Liver (tissue), 3 donors: Measurements from ENCODE around the gene SVEP1.

Experiments used
- CTCF ChIP-seq: fragments of 150-350 bp; IDR thresholded peaks from 2 replicates; pipeline ENCODE4 v1.5.1; 2017; ENCODE audit warnings: improper control_type of control experiment, low read depth, low read length; ENCODE audit not compliant: missing input control
- EGR1 ChIP-seq, 2 donors: IDR thresholded peaks; 2 replicates each; pipeline ENCODE4 v1.6.1; 2016 to 2018; ENCODE audit warnings: antibody characterized with exemption in 2 of 2, low read depth in 2 of 2
- FOXA1 ChIP-seq: IDR thresholded peaks from 2 replicates; pipeline ENCODE4 v1.6.1; 2016; ENCODE audit warnings: antibody characterized with exemption
- GABPA ChIP-seq, 2 donors: IDR thresholded peaks in 1 of 2; conservative IDR thresholded peaks in 1 of 2; 2 replicates each; pipeline ENCODE4 v1.6.1; 2016; ENCODE audit warnings: antibody characterized with exemption in 2 of 2, mild to moderate bottlenecking in 1 of 2, moderate library complexity in 1 of 2
- RAD21 ChIP-seq, 2 donors: IDR thresholded peaks; 2 replicates each; pipeline ENCODE4 v1.6.1; 2016; ENCODE audit warnings: antibody characterized with exemption in 2 of 2, mild to moderate bottlenecking in 2 of 2
- TAF1 ChIP-seq: conservative IDR thresholded peaks from 2 replicates; pipeline ENCODE4 v1.6.1; 2016; ENCODE audit warnings: antibody characterized with exemption, mild to moderate bottlenecking
- donor health status: healthy.
- donor health status: healthy.

- TF ChIP-seq RAD21 (IDR thresholded peaks at IDR 0.05) (no peak), TAF1 (no peak), CTCF (no peak), GABPA (IDR thresholded peaks at IDR 0.05 in 1 of 2, conservative IDR thresholded peaks at IDR 0.05 in 1 of 2) (no peak), EGR1 (IDR thresholded peaks at IDR 0.05; ENCODE audit: low read depth in 2 of 2) (no peak), FOXA1 (no peak)
These were observed 236.0 kb downstream of the SVEP1 start for GRCh38 chr9:110343551-110343950.
